NCI-H2196 treated with DMSO at 0.1 percent for 48 hours (cell line): ENCODE results near the gene MYH6.

Experiments used
- DNase-seq: peaks from one replicate; lab custom pipeline; 2025; ENCODE audit not compliant: unreplicated experiment; lab: John Stamatoyannopoulos, UW

MYH6 gene

DNA sequence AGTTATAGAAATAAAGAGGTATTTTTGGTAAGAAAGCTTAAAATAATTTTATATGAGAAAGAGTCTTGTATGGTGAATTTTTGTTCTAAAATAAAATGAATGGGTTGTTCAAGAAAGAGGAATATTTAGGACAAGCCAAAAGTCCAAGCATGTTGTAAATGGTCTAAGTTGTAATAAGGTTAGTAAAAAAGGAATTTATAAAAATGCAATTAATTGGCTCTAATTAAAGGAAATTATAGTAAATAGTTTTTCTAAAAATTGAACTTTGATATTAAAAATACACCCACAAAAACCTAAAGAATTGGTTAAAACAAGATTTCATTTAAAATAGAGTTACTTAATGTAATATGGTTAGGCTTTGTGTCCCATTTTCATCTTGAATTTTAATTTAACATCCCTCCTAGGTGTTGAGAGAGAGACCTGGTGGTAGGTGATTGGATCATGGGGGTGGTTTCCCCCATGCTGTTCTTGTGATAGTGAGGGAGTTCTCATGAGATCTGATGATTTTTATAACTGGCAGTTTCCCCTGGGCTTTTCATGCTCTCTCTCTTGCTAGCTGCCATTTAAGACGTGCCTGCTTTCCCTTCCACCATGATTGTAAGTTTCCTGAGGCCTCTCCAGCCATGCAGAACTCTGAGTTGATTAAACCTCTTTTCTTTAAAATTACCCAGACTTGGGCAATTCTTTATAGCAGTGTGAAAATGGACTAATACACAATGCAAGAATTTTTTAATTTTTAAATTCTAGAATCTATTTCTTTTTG is 68.4 kb downstream of the MYH6 start:
- no peak for DNase-seq

GRCh38 chr14:23335623-23336022 is 72.5 kb downstream of the MYH6 start:
- no peak for DNase-seq
